GM12878 (cell line): ENCODE data around the gene SMG5. TPM values are rescaled to one million over a fixed set of nuclear protein-coding genes. Genes with fewer than 3 reads are reported as not detected.

ENCODE experiments used
- BMI1 ChIP-seq: fragments of 450-650 bp; IDR thresholded peaks from 2 replicates; pipeline ENCODE4 v1.6.1; 2016; ENCODE audit warnings: mild to moderate bottlenecking, moderate library complexity, borderline replicate concordance
- CBX3 ChIP-seq: fragments of 200-600 bp; sonication (generic); IDR thresholded peaks from 2 replicates; pipeline ENCODE4 v1.6.1; 2016; ENCODE audit warnings: low read depth, borderline replicate concordance
- CEBPB ChIP-seq, 2 experiments: fragments of 150-350 bp in 1 of 2; IDR thresholded peaks; 2 replicates each; pipeline ENCODE4 v1.6.1; 2012 to 2014; ENCODE audit warnings: low read depth in 2 of 2, low read length in 2 of 2, borderline replicate concordance in 1 of 2, inconsistent platforms in 1 of 2
- CREM ChIP-seq: IDR thresholded peaks from 2 replicates; pipeline ENCODE4 v1.6.1; 2014; ENCODE audit warnings: antibody characterized with exemption, low read depth
- EED ChIP-seq: sonication (generic); IDR thresholded peaks from 2 replicates; pipeline ENCODE4 v1.6.1; 2016; ENCODE audit warnings: antibody characterized with exemption, low read depth
- HDGF ChIP-seq: fragments of 450-650 bp; IDR thresholded peaks from 2 replicates; pipeline ENCODE4 v1.6.1; 2016; ENCODE audit warnings: antibody characterized with exemption
- JUNB ChIP-seq: IDR thresholded peaks from 2 replicates; pipeline ENCODE4 v1.6.1; 2016; ENCODE audit warnings: antibody characterized with exemption, mild to moderate bottlenecking
- JUND ChIP-seq: IDR thresholded peaks from 2 replicates; pipeline ENCODE4 v1.6.1; 2012; ENCODE audit warnings: low read depth, mild to moderate bottlenecking, low read length, improper control_type of control experiment, moderate library complexity
- KDM1A ChIP-seq: fragments of 200-600 bp; sonication (generic); IDR thresholded peaks from 2 replicates; pipeline ENCODE4 v1.6.1; 2016; ENCODE audit warnings: borderline replicate concordance
- NFYB ChIP-seq: IDR thresholded peaks from 2 replicates; pipeline ENCODE4 v1.6.1; 2011; ENCODE audit warnings: low read depth, mild to moderate bottlenecking, low read length, improper control_type of control experiment, moderate library complexity; ENCODE audit not compliant: insufficient read depth
- NR2C2 ChIP-seq: IDR thresholded peaks from 2 replicates; pipeline ENCODE4 v1.6.1; 2011; ENCODE audit warnings: borderline replicate concordance, low read depth; ENCODE audit not compliant: control insufficient read depth, insufficient read length
- NRF1 ChIP-seq: conservative IDR thresholded peaks from 2 replicates; pipeline ENCODE4 v1.6.1; 2011; ENCODE audit warnings: mild to moderate bottlenecking, low read depth, low read length, improper control_type of control experiment
- PAX5 ChIP-seq: IDR thresholded peaks from 2 replicates; pipeline ENCODE4 v1.6.1; 2011; ENCODE audit warnings: low read depth, low read length, borderline replicate concordance
- POLR2A ChIP-seq: IDR thresholded peaks from 2 replicates; pipeline ENCODE4 v1.6.1; 2011; ENCODE audit warnings: low read depth, mild to moderate bottlenecking, low read length
- RCOR1 ChIP-seq: conservative IDR thresholded peaks from 2 replicates; pipeline ENCODE4 v1.6.1; 2012; ENCODE audit warnings: low read depth, low read length, improper control_type of control experiment
- RFX5 ChIP-seq: IDR thresholded peaks from 2 replicates; pipeline ENCODE4 v1.6.1; 2011; ENCODE audit warnings: low read depth, low read length, improper control_type of control experiment
- SMC3 ChIP-seq: IDR thresholded peaks from 2 replicates; pipeline ENCODE4 v1.6.1; 2011; ENCODE audit warnings: low read length, improper control_type of control experiment, borderline replicate concordance
- SP1 ChIP-seq: IDR thresholded peaks from one replicate; pipeline ENCODE4 v1.6.1; 2011; ENCODE audit warnings: low read depth, low read length
- SRF ChIP-seq, 2 experiments: IDR thresholded peaks; 2 replicates each; pipeline ENCODE4 v1.6.1; 2011; ENCODE audit warnings: low read depth in 2 of 2, low read length in 2 of 2, mild to moderate bottlenecking in 1 of 2, moderate library complexity in 1 of 2
- TCF12 ChIP-seq: IDR thresholded peaks from 2 replicates; pipeline ENCODE4 v1.6.1; 2011; ENCODE audit warnings: low read depth, mild to moderate bottlenecking, low read length
- ZNF384 ChIP-seq: IDR thresholded peaks from 2 replicates; pipeline ENCODE4 v1.6.1; 2012; ENCODE audit warnings: low read depth, mild to moderate bottlenecking, low read length, improper control_type of control experiment, borderline replicate concordance
- polyA plus RNA-seq, 11 experiments: library from polyadenylated mRNA; depleted of rRNA in 4 of 11; unstranded in 6 of 11; stranded (reverse) in 5 of 11; fragments of >200 nt; fragmentation: Nextera tagmentation in 4 of 11; fragmentation: Illumina TruSeq in 1 of 11; extraction: Ambion mirVana in 4 of 11; extraction: Trizol in 1 of 11; gene quantifications; 1 replicate in 1 of 11; 2 replicates in 10 of 11; pipeline versions ENCODE4 v1.2.1 to v1.2.3, GENCODE V29; 2011 to 2016; ENCODE audit warnings: inconsistent platforms in 2 of 11, missing spikeins in 2 of 11, low read depth in 1 of 11
- total RNA-seq, 4 experiments: library from RNA; depleted of rRNA in 3 of 4; stranded (reverse); fragments of >200 nt in 3 of 4; fragmentation: Illumina TruSeq in 1 of 4; extraction: Trizol in 1 of 4; gene quantifications; 2 replicates each; pipeline versions ENCODE4 v1.2.1 to v1.2.3, GENCODE V29; 2013 to 2021
- TF ChIP-seq, protein P1 (sequence below): fragments of 450-650 bp; IDR thresholded peaks from 2 replicates; pipeline ENCODE4 v1.6.1; 2014; ENCODE audit warnings: mild to moderate bottlenecking
- TF ChIP-seq, protein P2 (sequence below): fragments of 450-650 bp; IDR thresholded peaks from 2 replicates; pipeline ENCODE4 v1.6.1; 2017; ENCODE audit warnings: mild to moderate bottlenecking, low read depth, inconsistent platforms; ENCODE audit not compliant: poor library complexity, severe bottlenecking
- TF ChIP-seq, protein P3 (sequence below): fragments of 450-650 bp; IDR thresholded peaks from 2 replicates; pipeline ENCODE4 v1.6.1; 2016; ENCODE audit warnings: mild to moderate bottlenecking, moderate library complexity, borderline replicate concordance
- TF ChIP-seq, protein P4 (sequence below): IDR thresholded peaks from 2 replicates; pipeline ENCODE4 v1.6.1; 2011; ENCODE audit warnings: low read depth, low read length, improper control_type of control experiment, borderline replicate concordance

Gene SMG5
- total and polyA plus RNA-seq, 10 of the 15 experiments (the other 5 are each of a cell fraction or from before 2014, with no cell fraction given), result 0.76 to 61.5 (median 48.8) TPM

DNA sequence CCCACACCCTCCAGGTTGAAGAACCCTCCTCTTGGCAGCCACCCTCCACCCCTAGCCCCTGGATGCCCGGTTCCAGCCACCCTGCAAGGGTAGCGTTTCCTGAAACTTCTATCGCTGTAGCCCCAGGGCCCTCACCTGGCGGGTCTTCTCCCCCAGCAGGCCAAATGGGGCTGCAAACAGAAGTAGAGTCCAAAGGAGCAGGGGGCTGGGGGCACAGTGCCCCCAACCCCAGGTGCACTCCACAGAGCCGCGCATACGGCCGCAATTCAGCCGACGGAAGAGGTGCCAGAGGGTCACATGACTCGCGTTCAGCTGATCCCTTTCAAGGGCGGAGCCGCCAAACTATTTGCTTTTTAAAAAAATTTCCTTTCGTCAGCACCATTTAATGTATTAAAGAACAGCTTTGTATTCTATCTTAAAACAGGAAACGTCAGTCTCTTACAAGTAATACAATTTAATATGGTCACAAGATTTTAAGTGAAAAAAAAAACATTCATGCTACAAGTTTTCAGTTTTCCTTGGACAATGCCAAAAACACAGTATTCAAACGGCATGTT, 12.8 kb upstream of the SMG5 start, which contains the start of gene GLMP (continued):
- TF ChIP-seq SRF (IDR thresholded peaks at IDR 0.05; ENCODE audit: low read depth in 2 of 2, low read length in 2 of 2), result no peak
- no peak for TF ChIP-seq CBX3
- TF ChIP-seq JUND, result no peak
- no peak for TF ChIP-seq EED
- TF ChIP-seq NRF1, result no peak
- TF ChIP-seq TCF12, result no peak
- no peak for TF ChIP-seq CREM
- peak; percentile 65 for TF ChIP-seq POLR2A
- no peak for TF ChIP-seq SP1
- TF ChIP-seq KDM1A, result no peak
- TF ChIP-seq NFYB, result no peak
- TF ChIP-seq NR2C2, result no peak
- peak; percentile 66 for TF ChIP-seq ZNF384
- TF ChIP-seq BMI1, result no peak
- TF ChIP-seq, protein P1, sequence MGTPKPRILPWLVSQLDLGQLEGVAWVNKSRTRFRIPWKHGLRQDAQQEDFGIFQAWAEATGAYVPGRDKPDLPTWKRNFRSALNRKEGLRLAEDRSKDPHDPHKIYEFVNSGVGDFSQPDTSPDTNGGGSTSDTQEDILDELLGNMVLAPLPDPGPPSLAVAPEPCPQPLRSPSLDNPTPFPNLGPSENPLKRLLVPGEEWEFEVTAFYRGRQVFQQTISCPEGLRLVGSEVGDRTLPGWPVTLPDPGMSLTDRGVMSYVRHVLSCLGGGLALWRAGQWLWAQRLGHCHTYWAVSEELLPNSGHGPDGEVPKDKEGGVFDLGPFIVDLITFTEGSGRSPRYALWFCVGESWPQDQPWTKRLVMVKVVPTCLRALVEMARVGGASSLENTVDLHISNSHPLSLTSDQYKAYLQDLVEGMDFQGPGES, result no peak
- no peak for TF ChIP-seq RFX5
- no peak for TF ChIP-seq RCOR1
- no peak for TF ChIP-seq CEBPB (IDR thresholded peaks at IDR 0.05; ENCODE audit: borderline replicate concordance in 1 of 2, low read depth in 2 of 2, low read length in 2 of 2)
- TF ChIP-seq SMC3, result no peak
- TF ChIP-seq PAX5, result no peak
- no peak for TF ChIP-seq HDGF
- TF ChIP-seq, protein P2, sequence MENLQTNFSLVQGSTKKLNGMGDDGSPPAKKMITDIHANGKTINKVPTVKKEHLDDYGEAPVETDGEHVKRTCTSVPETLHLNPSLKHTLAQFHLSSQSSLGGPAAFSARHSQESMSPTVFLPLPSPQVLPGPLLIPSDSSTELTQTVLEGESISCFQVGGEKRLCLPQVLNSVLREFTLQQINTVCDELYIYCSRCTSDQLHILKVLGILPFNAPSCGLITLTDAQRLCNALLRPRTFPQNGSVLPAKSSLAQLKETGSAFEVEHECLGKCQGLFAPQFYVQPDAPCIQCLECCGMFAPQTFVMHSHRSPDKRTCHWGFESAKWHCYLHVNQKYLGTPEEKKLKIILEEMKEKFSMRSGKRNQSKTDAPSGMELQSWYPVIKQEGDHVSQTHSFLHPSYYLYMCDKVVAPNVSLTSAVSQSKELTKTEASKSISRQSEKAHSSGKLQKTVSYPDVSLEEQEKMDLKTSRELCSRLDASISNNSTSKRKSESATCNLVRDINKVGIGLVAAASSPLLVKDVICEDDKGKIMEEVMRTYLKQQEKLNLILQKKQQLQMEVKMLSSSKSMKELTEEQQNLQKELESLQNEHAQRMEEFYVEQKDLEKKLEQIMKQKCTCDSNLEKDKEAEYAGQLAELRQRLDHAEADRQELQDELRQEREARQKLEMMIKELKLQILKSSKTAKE, result no peak
- TF ChIP-seq, protein P3, sequence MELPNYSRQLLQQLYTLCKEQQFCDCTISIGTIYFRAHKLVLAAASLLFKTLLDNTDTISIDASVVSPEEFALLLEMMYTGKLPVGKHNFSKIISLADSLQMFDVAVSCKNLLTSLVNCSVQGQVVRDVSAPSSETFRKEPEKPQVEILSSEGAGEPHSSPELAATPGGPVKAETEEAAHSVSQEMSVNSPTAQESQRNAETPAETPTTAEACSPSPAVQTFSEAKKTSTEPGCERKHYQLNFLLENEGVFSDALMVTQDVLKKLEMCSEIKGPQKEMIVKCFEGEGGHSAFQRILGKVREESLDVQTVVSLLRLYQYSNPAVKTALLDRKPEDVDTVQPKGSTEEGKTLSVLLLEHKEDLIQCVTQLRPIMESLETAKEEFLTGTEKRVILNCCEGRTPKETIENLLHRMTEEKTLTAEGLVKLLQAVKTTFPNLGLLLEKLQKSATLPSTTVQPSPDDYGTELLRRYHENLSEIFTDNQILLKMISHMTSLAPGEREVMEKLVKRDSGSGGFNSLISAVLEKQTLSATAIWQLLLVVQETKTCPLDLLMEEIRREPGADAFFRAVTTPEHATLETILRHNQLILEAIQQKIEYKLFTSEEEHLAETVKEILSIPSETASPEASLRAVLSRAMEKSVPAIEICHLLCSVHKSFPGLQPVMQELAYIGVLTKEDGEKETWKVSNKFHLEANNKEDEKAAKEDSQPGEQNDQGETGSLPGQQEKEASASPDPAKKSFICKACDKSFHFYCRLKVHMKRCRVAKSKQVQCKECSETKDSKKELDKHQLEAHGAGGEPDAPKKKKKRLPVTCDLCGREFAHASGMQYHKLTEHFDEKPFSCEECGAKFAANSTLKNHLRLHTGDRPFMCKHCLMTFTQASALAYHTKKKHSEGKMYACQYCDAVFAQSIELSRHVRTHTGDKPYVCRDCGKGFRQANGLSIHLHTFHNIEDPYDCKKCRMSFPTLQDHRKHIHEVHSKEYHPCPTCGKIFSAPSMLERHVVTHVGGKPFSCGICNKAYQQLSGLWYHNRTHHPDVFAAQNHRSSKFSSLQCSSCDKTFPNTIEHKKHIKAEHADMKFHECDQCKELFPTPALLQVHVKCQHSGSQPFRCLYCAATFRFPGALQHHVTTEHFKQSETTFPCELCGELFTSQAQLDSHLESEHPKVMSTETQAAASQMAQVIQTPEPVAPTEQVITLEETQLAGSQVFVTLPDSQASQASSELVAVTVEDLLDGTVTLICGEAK, result peak; percentile 39; the same call in 1 of the 2 replicates
- TF ChIP-seq, protein P4, sequence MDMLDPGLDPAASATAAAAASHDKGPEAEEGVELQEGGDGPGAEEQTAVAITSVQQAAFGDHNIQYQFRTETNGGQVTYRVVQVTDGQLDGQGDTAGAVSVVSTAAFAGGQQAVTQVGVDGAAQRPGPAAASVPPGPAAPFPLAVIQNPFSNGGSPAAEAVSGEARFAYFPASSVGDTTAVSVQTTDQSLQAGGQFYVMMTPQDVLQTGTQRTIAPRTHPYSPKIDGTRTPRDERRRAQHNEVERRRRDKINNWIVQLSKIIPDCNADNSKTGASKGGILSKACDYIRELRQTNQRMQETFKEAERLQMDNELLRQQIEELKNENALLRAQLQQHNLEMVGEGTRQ, result peak; percentile 93
- TF ChIP-seq JUNB, result no peak
